ENCODE data around the gene CA4. TPM values are rescaled to one million over a fixed set of nuclear protein-coding genes. Genes with fewer than 3 reads are reported as not detected.

The CA4 gene
- total RNA-seq, 2 experiments from 2014 or later, result not detected

GRCh38 chr17:60154616-60155426 is 5.0 kb downstream of the CA4 start:
- Mint-ChIP-seq H3K27ac (no peak overlapping the region), H3K27me3 (peaks cover 30% of the 10 kb centered on the region), H3K36me3 (no peaks in the 10 kb centered on the region), H3K4me3 (no peak overlapping the region), H3K9me3 (no peaks in the 10 kb centered on the region), H3K4me1 (peaks cover 8% of the 10 kb centered on the region)
- ATAC-seq (ENCODE audit: low read depth) (no peak), DNase-seq (no peak)
- POLR2A ChIA-PET, result no interaction called here

DNA sequence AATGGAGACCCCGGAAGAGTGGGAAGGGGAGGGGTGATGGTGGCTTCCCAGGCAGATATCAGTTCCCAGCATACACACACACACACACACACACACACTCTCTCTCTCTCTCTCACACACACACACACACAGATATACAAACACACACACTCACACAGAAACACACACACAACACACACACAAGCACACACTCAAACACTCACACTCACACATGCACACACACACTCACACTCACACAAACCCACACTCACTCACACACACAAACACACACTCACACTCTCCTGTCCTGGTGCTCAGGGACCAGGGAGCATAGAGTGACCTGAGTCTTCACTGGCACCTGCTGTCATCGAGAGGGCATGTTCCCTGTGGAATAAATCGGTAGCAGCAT is 5.6 kb downstream of the CA4 start:
- Mint-ChIP-seq H3K4me3 (no peak overlapping the region), H3K27ac (no peak overlapping the region), H3K4me1 (peaks cover 8% of the 10 kb centered on the region), H3K27me3 (peaks cover 30% of the 10 kb centered on the region), H3K9me3 (no peaks in the 10 kb centered on the region), H3K36me3 (no peaks in the 10 kb centered on the region)
- ATAC-seq (ENCODE audit: low read depth) (no peak), DNase-seq (no peak)
- POLR2A ChIA-PET, result no interaction called here

GRCh38 chr17:60155815-60156214 is 6.0 kb downstream of the CA4 start:
- no peak overlapping the region for H3K4me3 Mint-ChIP-seq

DNA sequence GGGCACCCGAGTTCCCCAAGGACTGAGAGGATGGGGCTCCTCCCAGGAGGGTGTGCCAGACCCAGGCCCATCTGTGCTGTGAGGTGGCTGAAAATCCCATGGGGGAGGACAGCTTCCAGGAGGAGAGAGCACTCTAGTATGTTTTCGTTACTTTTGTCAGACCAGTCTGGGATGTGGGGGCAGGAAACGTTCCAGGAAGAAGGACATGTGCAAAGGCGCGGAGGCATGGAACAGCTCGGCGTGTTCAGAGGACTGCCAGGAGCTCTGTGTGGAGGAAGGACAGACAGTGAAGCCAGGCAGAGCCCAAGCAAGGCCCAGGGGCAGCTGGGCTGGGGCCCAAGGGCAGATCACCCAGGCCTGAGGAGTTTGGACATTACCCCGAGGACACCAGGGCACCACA is 7.0 kb downstream of the CA4 start:
- Mint-ChIP-seq H3K9me3 (no peaks in the 10 kb centered on the region), H3K27me3 (peaks cover 20% of the 10 kb centered on the region), H3K4me3 (no peak overlapping the region), H3K27ac (no peak overlapping the region), H3K4me1 (no peaks in the 10 kb centered on the region), H3K36me3 (no peaks in the 10 kb centered on the region)
- ATAC-seq (ENCODE audit: low read depth) (no peak), DNase-seq (no peak)
- POLR2A ChIA-PET, result no interaction called here

More at GRCh38 chr17:60155815-60156214, 6.0 kb downstream of the CA4 start:
- Mint-ChIP-seq H3K27ac (no peak overlapping the region), H3K4me1 (peaks cover 6% of the 10 kb centered on the region), H3K27me3 (peaks cover 27% of the 10 kb centered on the region), H3K9me3 (no peaks in the 10 kb centered on the region), H3K36me3 (no peaks in the 10 kb centered on the region)
- DNase-seq (no peak), ATAC-seq (ENCODE audit: low read depth) (no peak)
- POLR2A ChIA-PET, result no interaction called here

DNA sequence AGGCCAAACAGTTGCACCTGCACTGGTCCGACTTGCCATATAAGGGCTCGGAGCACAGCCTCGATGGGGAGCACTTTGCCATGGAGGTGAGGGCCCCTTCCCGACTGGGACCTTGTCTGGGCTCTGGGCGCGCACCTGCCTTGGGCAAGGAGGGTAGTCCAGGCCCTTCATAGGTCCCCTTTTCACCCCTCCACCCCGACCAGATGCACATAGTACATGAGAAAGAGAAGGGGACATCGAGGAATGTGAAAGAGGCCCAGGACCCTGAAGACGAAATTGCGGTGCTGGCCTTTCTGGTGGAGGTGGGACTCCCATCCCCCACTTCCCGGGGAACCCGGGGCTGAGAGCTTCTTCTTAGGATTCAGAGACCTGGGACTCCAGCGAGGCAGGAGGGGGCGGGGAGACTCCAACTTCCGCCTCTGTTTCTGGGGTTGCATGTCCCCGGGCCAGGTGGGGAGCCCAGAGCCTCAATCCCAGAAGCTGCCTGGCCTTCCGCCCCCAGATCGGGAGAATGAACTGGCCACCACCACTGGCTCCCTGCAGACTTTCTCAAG is 7.8 kb downstream of the CA4 start:
- no peak overlapping the region for H3K27ac Mint-ChIP-seq
- no peak overlapping the region for H3K4me3 Mint-ChIP-seq
- no peaks in the 10 kb centered on the region for H3K36me3 Mint-ChIP-seq
- DNase-seq (no peak), ATAC-seq (ENCODE audit: low read depth) (no peak)
- POLR2A ChIA-PET, result no interaction called here
- H3K27me3 Mint-ChIP-seq, result peaks cover 13% of the 10 kb centered on the region
- no peaks in the 10 kb centered on the region for H3K4me1 Mint-ChIP-seq
- no peaks in the 10 kb centered on the region for H3K9me3 Mint-ChIP-seq

GRCh38 chr17:60158751-60159478 is 9.1 kb downstream of the CA4 start:
- H3K36me3 Mint-ChIP-seq, result no peaks in the 10 kb centered on the region
- H3K4me3 Mint-ChIP-seq, result no peak overlapping the region
- ATAC-seq (ENCODE audit: low read depth) (no peak), DNase-seq (no peak)
- POLR2A ChIA-PET, result no interaction called here
- no peaks in the 10 kb centered on the region for H3K9me3 Mint-ChIP-seq
- H3K27me3 Mint-ChIP-seq, result peaks cover 6% of the 10 kb centered on the region
- no peak overlapping the region for H3K27ac Mint-ChIP-seq
- no peaks in the 10 kb centered on the region for H3K4me1 Mint-ChIP-seq

DNA sequence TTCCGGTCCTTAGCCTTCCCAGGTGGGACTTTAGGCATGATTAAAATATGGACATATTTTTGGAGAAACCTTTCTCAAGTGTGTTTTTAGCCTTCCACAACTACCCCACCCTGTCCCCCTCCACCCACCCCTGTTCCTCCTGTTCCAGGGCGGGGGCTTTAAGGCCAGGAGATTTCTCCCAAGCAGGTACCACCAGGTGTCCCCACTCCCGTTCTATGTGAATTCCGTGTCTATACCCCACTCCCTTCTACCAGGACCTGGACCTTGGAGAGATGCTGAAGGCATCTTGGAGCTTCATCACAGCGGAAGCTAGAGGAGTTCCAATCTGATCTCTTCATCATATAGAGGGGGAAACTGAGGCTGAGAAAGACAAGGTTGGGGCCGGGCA is 9.7 kb downstream of the CA4 start:
- Mint-ChIP-seq H3K4me1 (no peaks in the 10 kb centered on the region), H3K27ac (no peak overlapping the region), H3K27me3 (peaks cover 5% of the 10 kb centered on the region), H3K9me3 (no peaks in the 10 kb centered on the region), H3K36me3 (no peaks in the 10 kb centered on the region), H3K4me3 (no peak overlapping the region)
- ATAC-seq (ENCODE audit: low read depth) (no peak), DNase-seq (no peak)
- POLR2A ChIA-PET, result no interaction called here

DNA sequence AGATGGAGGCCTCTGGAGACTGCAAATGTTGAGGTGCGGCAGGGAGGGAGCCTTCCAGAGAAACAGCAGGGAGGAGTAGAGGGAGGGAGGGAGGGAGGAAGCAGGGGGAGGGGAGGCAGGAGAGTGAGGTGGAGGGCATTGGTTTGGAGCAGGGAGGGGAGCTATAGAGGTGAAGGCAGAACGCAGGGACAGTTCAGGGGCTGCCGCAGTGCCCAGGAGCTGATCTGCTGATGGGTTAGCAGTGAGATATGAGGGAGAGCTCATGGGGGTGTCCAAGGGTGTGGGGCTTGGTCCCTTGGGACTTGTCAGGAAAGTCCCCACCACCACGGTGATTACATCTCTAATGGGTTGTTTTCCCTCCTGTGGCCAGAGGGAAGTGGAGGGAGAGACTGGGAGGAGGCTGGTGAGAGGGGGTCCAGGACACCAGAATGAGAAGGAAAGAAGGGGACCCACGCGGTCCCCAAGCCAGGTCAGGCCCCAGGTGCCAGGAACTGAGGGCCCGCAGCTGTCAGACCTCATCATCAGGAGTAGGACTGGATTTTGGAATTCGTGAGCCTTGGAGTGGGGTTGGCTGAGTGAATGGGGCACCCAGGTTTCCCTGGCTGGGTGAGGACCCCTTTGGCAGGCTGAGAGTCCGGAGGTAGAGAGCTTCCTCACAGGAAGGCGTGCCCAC is 11.2 kb downstream of the CA4 start:
- H3K27ac Mint-ChIP-seq, result no peak overlapping the region
- no peaks in the 10 kb centered on the region for H3K36me3 Mint-ChIP-seq
- POLR2A ChIA-PET, result no interaction called here
- ATAC-seq (ENCODE audit: low read depth), result no peak
- H3K4me1 Mint-ChIP-seq, result peaks cover 9% of the 10 kb centered on the region
- no peak overlapping the region for H3K4me3 Mint-ChIP-seq
- peaks cover 2% of the 10 kb centered on the region for H3K27me3 Mint-ChIP-seq
- no peak for DNase-seq
- no peaks in the 10 kb centered on the region for H3K9me3 Mint-ChIP-seq

GRCh38 chr17:60161598-60162330 is 12.0 kb downstream of the CA4 start:
- Mint-ChIP-seq H3K27me3 (peaks cover 2% of the 10 kb centered on the region), H3K4me3 (no peak overlapping the region), H3K36me3 (no peaks in the 10 kb centered on the region), H3K9me3 (no peaks in the 10 kb centered on the region), H3K4me1 (peaks cover 10% of the 10 kb centered on the region), H3K27ac (no peak overlapping the region)
- DNase-seq (no peak), ATAC-seq (ENCODE audit: low read depth) (no peak)
- POLR2A ChIA-PET, result no interaction called here

DNA sequence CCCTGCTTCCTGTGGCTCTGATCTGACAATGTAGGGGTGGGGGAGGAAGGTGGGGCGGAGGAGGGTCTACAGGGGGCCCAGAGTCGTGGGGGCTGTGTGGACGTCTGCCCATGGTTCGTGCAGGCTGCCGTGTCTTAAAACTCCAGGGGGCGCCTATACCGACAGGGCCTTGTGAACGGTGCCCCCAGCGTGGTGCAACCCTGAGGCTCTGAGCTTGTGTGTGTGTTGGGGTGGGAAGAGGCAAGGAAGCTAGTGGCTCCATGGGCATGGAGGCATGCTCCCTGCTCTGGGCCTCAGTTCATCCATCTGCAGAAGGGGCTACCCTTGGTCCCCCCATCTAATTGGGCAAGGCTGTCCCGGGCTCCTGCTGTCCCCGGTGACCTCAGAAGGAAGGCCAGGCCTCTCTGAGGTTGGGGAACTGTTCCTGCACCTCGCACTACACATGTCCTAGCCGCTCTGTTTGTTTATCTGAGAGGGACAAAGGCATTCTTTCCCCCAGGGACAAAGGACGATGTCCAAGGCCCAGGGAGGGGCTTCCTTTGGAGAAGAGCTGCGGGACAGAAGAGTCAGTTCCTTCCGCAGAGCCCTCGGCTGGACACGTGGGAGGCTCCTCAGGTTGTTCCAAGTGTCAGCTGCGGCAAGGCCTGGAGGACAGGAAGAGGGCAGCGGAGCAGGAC is 13.5 kb downstream of the CA4 start:
- POLR2A ChIA-PET, result no interaction called here
- DNase-seq, result no peak
- Mint-ChIP-seq H3K9me3 (no peaks in the 10 kb centered on the region), H3K4me1 (peaks cover 13% of the 10 kb centered on the region), H3K27ac (no peak overlapping the region), H3K36me3 (no peaks in the 10 kb centered on the region), H3K27me3 (peaks cover 2% of the 10 kb centered on the region), H3K4me3 (no peak overlapping the region)
- no peak for ATAC-seq (ENCODE audit: low read depth)

- Mint-ChIP-seq H3K27me3 (peaks cover 2% of the 10 kb centered on the region), H3K27ac (no peak overlapping the region), H3K36me3 (no peaks in the 10 kb centered on the region), H3K4me3 (no peak overlapping the region), H3K4me1 (peaks cover 13% of the 10 kb centered on the region), H3K9me3 (no peaks in the 10 kb centered on the region)
- ATAC-seq (ENCODE audit: low read depth), result no peak
- no peak for DNase-seq
- POLR2A ChIA-PET, result no interaction called here
Observed at GRCh38 chr17:60164164-60164563, 14.4 kb downstream of the CA4 start.

GRCh38 chr17:60164697-60165096 is 14.9 kb downstream of the CA4 start:
- peaks cover 2% of the 10 kb centered on the region for H3K27me3 Mint-ChIP-seq
- no peak overlapping the region for H3K27ac Mint-ChIP-seq
- DNase-seq (no peak), ATAC-seq (ENCODE audit: low read depth) (no peak)
- no peak overlapping the region for H3K4me3 Mint-ChIP-seq
- POLR2A ChIA-PET, result no interaction called here
- H3K9me3 Mint-ChIP-seq, result no peaks in the 10 kb centered on the region
- no peaks in the 10 kb centered on the region for H3K36me3 Mint-ChIP-seq
- peaks cover 14% of the 10 kb centered on the region for H3K4me1 Mint-ChIP-seq

- POLR2A ChIA-PET, result no interaction called here
- no peaks in the 10 kb centered on the region for H3K36me3 Mint-ChIP-seq
- peaks cover 2% of the 10 kb centered on the region for H3K27me3 Mint-ChIP-seq
- peaks cover 16% of the 10 kb centered on the region for H3K4me1 Mint-ChIP-seq
- peak; percentile 20 for DNase-seq
- no peak overlapping the region for H3K27ac Mint-ChIP-seq
- no peaks in the 10 kb centered on the region for H3K9me3 Mint-ChIP-seq
- ATAC-seq (ENCODE audit: low read depth), result no peak
- no peak overlapping the region for H3K4me3 Mint-ChIP-seq
Observed at GRCh38 chr17:60165223-60165622, 15.4 kb downstream of the CA4 start.
